ENCODE measurements around the gene ABCB11. TPM values are rescaled to one million over a fixed set of nuclear protein-coding genes. Genes with fewer than 3 reads are reported as not detected.

Gene ABCB11
- total and polyA plus RNA-seq, 9 of the 15 experiments (the other 6 are each of a cell fraction or from before 2014, with no cell fraction given), result 0.04 to 0.51 (median 0.10) TPM; not detected in 1

DNA sequence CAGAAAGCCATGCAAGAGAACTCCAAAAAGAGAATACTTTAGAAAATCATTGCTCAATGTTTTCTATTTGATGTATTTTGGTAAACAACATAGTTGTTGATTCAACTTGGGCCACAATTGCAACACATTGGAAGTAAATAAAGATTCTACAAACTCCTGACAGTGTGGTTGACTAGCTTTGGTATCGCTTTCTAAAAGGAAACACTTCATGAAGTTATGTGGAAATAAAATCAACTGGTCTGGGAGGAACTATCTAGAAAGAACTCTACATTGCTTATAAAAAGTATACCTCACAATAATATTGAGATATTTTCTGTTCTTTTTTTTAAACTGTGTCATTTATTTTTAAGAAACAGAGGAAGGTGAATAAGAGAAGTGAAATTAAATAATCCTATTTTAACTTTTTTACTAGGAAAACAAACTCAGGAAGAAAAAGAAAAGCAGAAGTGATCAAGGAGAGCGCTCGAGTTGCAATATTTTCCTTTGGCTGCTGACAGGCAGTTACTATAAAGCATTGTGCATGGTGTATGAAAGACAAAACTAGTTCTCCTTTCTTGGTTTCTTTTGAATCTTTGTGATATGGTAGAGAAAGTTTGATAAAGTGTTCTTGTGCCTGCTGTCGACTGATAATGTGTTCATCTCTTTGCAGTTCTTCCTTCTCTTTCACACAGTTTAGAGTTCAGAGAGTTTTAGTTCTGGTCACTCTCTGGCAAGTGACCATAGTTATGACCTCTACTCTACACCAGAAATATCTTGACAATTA is 41.2 kb upstream of the ABCB11 start (continued):
- TF ChIP-seq TOE1 (IDR thresholded peaks at IDR 0.05; ENCODE audit: borderline replicate concordance), result no peak
- TF ChIP-seq TOE1 (CRISPR knock-in tag; IDR thresholded peaks at IDR 0.05; ENCODE audit: borderline replicate concordance, low read depth), result no peak
- TF ChIP-seq ZNF239 (CRISPR knock-in tag; IDR thresholded peaks at IDR 0.05), result 0 out of 2 replicates have a peak, but pooled peaks have one; percentile 31
- TF ChIP-seq, protein P1, sequence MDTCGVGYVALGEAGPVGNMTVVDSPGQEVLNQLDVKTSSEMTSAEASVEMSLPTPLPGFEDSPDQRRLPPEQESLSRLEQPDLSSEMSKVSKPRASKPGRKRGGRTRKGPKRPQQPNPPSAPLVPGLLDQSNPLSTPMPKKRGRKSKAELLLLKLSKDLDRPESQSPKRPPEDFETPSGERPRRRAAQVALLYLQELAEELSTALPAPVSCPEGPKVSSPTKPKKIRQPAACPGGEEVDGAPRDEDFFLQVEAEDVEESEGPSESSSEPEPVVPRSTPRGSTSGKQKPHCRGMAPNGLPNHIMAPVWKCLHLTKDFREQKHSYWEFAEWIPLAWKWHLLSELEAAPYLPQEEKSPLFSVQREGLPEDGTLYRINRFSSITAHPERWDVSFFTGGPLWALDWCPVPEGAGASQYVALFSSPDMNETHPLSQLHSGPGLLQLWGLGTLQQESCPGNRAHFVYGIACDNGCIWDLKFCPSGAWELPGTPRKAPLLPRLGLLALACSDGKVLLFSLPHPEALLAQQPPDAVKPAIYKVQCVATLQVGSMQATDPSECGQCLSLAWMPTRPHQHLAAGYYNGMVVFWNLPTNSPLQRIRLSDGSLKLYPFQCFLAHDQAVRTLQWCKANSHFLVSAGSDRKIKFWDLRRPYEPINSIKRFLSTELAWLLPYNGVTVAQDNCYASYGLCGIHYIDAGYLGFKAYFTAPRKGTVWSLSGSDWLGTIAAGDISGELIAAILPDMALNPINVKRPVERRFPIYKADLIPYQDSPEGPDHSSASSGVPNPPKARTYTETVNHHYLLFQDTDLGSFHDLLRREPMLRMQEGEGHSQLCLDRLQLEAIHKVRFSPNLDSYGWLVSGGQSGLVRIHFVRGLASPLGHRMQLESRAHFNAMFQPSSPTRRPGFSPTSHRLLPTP (IDR thresholded peaks at IDR 0.05; ENCODE audit: borderline replicate concordance, extremely low read depth, insufficient read length), result no peak
- no peak for TF ChIP-seq TAF1 (IDR thresholded peaks at IDR 0.05; ENCODE audit: control insufficient read depth, extremely low read depth, insufficient read depth, low read length, severe bottlenecking)
- TF ChIP-seq ZKSCAN3 (CRISPR knock-in tag; IDR thresholded peaks at IDR 0.05), result no peak
- TF ChIP-seq MTA2 (IDR thresholded peaks at IDR 0.05; ENCODE audit: low read depth), result peak; percentile 67
- TF ChIP-seq ETV1 (tag; conservative IDR thresholded peaks at IDR 0.05; ENCODE audit: low read depth), result no peak
- TF ChIP-seq, protein P2, sequence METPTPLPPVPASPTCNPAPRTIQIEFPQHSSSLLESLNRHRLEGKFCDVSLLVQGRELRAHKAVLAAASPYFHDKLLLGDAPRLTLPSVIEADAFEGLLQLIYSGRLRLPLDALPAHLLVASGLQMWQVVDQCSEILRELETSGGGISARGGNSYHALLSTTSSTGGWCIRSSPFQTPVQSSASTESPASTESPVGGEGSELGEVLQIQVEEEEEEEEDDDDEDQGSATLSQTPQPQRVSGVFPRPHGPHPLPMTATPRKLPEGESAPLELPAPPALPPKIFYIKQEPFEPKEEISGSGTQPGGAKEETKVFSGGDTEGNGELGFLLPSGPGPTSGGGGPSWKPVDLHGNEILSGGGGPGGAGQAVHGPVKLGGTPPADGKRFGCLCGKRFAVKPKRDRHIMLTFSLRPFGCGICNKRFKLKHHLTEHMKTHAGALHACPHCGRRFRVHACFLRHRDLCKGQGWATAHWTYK (CRISPR knock-in tag; IDR thresholded peaks at IDR 0.05), result no peak
- TF ChIP-seq, protein P3, sequence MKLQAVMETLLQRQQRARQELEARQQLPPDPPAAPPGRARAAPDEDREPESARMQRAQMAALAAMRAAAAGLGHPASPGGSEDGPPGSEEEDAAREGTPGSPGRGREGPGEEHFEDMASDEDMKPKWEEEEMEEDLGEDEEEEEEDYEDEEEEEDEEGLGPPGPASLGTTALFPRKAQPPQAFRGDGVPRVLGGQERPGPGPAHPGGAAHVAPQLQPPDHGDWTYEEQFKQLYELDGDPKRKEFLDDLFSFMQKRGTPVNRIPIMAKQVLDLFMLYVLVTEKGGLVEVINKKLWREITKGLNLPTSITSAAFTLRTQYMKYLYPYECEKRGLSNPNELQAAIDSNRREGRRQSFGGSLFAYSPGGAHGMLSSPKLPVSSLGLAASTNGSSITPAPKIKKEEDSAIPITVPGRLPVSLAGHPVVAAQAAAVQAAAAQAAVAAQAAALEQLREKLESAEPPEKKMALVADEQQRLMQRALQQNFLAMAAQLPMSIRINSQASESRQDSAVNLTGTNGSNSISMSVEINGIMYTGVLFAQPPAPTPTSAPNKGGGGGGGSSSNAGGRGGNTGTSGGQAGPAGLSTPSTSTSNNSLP (IDR thresholded peaks at IDR 0.05; ENCODE audit: borderline replicate concordance, low read depth, low read length), result peak; percentile 96; the same call in 1 of the 2 replicates
- TF ChIP-seq, protein P4, sequence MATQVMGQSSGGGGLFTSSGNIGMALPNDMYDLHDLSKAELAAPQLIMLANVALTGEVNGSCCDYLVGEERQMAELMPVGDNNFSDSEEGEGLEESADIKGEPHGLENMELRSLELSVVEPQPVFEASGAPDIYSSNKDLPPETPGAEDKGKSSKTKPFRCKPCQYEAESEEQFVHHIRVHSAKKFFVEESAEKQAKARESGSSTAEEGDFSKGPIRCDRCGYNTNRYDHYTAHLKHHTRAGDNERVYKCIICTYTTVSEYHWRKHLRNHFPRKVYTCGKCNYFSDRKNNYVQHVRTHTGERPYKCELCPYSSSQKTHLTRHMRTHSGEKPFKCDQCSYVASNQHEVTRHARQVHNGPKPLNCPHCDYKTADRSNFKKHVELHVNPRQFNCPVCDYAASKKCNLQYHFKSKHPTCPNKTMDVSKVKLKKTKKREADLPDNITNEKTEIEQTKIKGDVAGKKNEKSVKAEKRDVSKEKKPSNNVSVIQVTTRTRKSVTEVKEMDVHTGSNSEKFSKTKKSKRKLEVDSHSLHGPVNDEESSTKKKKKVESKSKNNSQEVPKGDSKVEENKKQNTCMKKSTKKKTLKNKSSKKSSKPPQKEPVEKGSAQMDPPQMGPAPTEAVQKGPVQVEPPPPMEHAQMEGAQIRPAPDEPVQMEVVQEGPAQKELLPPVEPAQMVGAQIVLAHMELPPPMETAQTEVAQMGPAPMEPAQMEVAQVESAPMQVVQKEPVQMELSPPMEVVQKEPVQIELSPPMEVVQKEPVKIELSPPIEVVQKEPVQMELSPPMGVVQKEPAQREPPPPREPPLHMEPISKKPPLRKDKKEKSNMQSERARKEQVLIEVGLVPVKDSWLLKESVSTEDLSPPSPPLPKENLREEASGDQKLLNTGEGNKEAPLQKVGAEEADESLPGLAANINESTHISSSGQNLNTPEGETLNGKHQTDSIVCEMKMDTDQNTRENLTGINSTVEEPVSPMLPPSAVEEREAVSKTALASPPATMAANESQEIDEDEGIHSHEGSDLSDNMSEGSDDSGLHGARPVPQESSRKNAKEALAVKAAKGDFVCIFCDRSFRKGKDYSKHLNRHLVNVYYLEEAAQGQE (IDR thresholded peaks at IDR 0.05; ENCODE audit: borderline replicate concordance), result peak; percentile 26; the same call in 1 of the 2 replicates
- TF ChIP-seq, protein P4 (CRISPR knock-in tag; IDR thresholded peaks at IDR 0.05; ENCODE audit: low read depth), result no peak
